ENCODE results near the gene CFAP70. TPM values are rescaled to one million over a fixed set of nuclear protein-coding genes. Genes with fewer than 3 reads are reported as not detected.
"Not testable (repeated sequence)": the region's sequence is repeated elsewhere in the genome, so short reads cannot be mapped to it uniquely, and the experiment has no call there.

The CFAP70 gene
- total RNA-seq, 2 experiments from 2014 or later: 0.33 to 0.80 TPM

DNA sequence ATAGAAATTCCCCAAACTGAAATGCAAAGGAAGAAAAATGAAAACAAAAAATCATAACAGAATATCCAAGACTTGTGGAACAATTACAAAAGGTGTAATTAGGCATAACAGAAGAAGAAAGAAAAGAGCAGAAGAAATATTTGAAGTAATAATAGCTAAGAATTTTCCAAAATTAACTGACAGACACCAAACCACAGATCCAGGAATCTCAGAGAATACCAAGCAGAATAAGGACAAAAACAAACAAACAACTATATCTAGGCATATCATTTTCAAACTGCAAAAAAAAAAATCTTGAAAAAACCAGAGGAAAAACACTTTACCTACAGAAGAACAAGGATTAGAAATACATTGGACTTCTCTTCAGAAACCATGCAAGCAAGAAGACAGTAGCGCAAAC lies 25.5 kb downstream of the CFAP70 start:
- no peak overlapping the region for H3K27ac Mint-ChIP-seq
- ChIA-PET CTCF (no interaction called here), POLR2A (no interaction called here)
- no peaks in the 10 kb centered on the region for H3K36me3 Mint-ChIP-seq
- no peaks in the 10 kb centered on the region for H3K9me3 Mint-ChIP-seq
- no peak for DNase-seq
- intact Hi-C loops (cut with micrococcal nuclease): no loop called here
- H3K27me3 Mint-ChIP-seq: no peaks in the 10 kb centered on the region
- no peaks in the 10 kb centered on the region for H3K4me1 Mint-ChIP-seq (ENCODE audit: low read depth)
- H3K4me3 Mint-ChIP-seq: no peak overlapping the region

DNA sequence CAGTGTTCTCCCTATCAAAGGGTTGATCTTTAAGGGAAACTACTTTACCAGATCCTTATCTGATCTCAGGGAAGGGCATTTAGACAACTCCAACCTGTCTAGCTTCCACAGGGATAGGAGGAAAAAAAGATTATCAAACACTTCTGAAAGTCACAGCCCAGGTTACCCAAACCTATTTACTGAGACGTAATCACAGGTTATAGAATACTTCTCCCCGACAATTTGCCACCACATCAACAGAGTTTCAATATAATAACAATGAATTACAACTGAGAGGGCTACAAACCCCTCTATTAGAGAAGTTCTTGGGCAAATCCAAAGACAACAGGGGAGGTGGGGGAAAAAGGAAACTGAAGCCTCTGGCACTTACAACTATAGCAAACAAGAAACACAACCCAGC lies 26.3 kb downstream of the CFAP70 start:
- Mint-ChIP-seq H3K4me3 (no peak overlapping the region), H3K27ac (no peak overlapping the region), H3K4me1 (ENCODE audit: low read depth) (no peaks in the 10 kb centered on the region), H3K36me3 (no peaks in the 10 kb centered on the region), H3K9me3 (no peaks in the 10 kb centered on the region), H3K27me3 (no peaks in the 10 kb centered on the region)
- POLR2A ChIA-PET: no interaction called here
- intact Hi-C loops (cut with micrococcal nuclease): no loop called here
- DNase-seq: no peak
- CTCF ChIA-PET: no interaction called here

DNA sequence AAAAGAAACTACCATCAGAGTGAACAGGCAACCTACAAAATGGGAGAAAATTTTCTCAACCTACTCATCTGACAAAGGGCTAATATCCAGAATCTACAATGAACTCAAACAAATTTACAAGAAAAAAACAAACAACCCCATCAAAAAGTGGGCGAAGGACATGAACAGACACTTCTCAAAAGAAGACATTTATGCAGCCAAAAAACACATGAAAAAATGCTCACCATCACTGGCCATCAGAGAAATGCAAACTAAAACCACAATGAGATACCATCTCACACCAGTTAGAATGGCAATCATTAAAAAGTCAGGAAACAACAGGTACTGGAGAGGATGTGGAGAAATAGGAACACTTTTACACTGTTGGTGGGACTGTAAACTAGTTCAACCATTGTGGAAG lies 30.1 kb downstream of the CFAP70 start:
- H3K27ac Mint-ChIP-seq: not testable (repeated sequence)

DNA sequence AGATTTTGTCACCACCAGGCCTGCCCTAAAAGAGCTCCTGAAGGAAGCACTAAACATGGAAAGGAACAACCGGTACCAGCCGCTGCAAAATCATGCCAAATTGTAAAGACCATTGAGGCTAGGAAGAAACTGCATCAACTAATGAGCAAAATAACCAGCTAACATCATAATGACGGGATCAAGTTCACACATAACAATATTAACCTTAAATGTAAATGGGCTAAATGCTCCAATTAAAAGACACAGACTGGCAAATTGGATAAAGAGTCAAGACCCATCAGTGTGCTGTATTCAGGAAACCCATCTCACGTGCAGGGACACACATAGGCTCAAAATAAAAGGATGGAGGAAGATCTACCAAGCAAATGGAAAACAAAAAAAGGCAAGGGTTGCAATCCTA lies 33.4 kb downstream of the CFAP70 start:
- POLR2A ChIA-PET, H3K4me3 Mint-ChIP-seq: not testable (repeated sequence)

More for the DNA sequence above, 30.1 kb downstream of the CFAP70 start:
- intact Hi-C loops (cut with micrococcal nuclease); H3K27me3 Mint-ChIP-seq; DNase-seq; H3K36me3 Mint-ChIP-seq; H3K4me3 Mint-ChIP-seq; POLR2A ChIA-PET; H3K4me1 Mint-ChIP-seq (ENCODE audit: low read depth); CTCF ChIA-PET; H3K9me3 Mint-ChIP-seq: not testable (repeated sequence)

DNA sequence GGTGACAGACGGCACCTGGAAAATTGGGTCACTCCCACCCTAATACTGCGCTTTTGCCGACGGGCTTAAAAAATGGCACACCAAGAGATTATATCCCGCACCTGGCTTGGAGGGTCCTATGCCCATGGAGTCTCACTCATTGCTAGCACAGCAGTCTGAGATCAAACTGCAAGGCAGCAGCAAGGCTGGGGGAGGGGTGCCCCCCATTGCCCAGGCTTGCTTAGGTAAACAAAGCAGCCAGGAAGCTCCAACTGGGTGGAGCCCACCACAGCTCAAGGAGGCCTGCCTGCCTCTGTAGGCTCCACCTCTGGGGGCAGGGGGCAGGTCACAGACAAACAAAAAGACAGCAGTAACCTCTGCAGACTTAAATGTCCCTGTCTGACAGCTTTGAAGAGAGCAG lies 35.1 kb downstream of the CFAP70 start:
- H3K9me3 Mint-ChIP-seq; H3K27me3 Mint-ChIP-seq; intact Hi-C loops (cut with micrococcal nuclease); H3K4me1 Mint-ChIP-seq (ENCODE audit: low read depth); H3K36me3 Mint-ChIP-seq; CTCF ChIA-PET; H3K27ac Mint-ChIP-seq; POLR2A ChIA-PET; H3K4me3 Mint-ChIP-seq; DNase-seq: not testable (repeated sequence)

More for the DNA sequence above, 33.4 kb downstream of the CFAP70 start:
- CTCF ChIA-PET; intact Hi-C loops (cut with micrococcal nuclease); H3K27ac Mint-ChIP-seq; H3K27me3 Mint-ChIP-seq; DNase-seq; H3K36me3 Mint-ChIP-seq; H3K9me3 Mint-ChIP-seq; H3K4me1 Mint-ChIP-seq (ENCODE audit: low read depth): not testable (repeated sequence)

DNA sequence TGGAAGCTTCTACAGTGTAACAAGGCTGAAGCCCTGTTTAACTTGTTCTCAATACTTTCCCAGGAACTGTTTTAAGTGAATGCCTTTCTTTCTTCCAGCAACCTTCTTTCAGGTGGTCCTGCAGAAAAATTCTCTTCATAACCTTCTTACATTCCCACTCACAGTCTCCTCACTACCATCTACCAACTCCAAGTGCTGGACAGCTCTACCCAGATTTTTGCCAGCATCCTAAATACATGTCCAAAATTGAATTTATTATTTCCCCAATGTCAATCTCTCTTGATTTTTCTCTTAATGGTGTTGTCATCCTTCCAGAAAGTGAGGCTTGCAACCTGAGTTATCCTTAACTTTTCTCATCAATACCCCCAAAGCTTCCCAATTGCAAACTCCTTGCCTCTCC lies 48.2 kb downstream of the CFAP70 start:
- Mint-ChIP-seq H3K36me3 (peaks cover 8% of the 10 kb centered on the region), H3K4me3 (no peak overlapping the region), H3K27ac (no peak overlapping the region), H3K4me1 (ENCODE audit: low read depth) (no peaks in the 10 kb centered on the region), H3K27me3 (no peaks in the 10 kb centered on the region), H3K9me3 (peaks cover 16% of the 10 kb centered on the region)
- POLR2A ChIA-PET: no interaction called here
- intact Hi-C loops (cut with micrococcal nuclease): no loop called here
- DNase-seq: no peak
- CTCF ChIA-PET: no interaction called here

DNA sequence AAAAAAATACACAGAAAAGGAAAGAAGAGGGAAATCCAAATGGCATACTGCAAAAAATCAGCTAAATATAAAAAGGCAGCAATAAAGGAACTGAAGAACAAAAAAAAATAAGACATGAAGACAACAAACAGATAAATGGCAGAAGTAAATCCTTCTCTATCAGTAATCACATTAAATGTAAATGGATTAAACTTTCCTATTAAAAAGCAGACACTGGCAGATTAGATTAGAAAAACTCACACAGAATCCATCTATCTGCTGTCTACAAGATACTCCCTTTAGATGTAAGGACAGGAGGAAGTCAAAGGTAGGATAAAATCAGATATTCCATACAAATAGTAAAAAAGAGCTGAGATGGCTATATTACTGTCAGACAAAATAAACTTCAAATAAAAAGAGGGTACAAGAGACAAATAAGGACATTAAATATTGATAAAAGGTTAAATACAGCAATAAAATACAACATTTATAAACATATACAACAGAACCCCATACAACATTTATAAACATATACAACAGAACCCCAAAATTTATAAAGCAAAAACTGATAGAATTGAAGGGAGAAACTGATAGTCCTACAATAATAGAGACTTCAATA lies 51.4 kb downstream of the CFAP70 start:
- DNase-seq: no peak
- intact Hi-C loops (cut with micrococcal nuclease): no loop called here
- ChIA-PET POLR2A (no interaction called here), CTCF (no interaction called here)
- peaks cover 11% of the 10 kb centered on the region for H3K36me3 Mint-ChIP-seq
- no peaks in the 10 kb centered on the region for H3K27me3 Mint-ChIP-seq
- H3K9me3 Mint-ChIP-seq: peaks cover 16% of the 10 kb centered on the region
- no peaks in the 10 kb centered on the region for H3K4me1 Mint-ChIP-seq (ENCODE audit: low read depth)
- H3K4me3 Mint-ChIP-seq: no peak overlapping the region
- H3K27ac Mint-ChIP-seq: no peak overlapping the region

DNA sequence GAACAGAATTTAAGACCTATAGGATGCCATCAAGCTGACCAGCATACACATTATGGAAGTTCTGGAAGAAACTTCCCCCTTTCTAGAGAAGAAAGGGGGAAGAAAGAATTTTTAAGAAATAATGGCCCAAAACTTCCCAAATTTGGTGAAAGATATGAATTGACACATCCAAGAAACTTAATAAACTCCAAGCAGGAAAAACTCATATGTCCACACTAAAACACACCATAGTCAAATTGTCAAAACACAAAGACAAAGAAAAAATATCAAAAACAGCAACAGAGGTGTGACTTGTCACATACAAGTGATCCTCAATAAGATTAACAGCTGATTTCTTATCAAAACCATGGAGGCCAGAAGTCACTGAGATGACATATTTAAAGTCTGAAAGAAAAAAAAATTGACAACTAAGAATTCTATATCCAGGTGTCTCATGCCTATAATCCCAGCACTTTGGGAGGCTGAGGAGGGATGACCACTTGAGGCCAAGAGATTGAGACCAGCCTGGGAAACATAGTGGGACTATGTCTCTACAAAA lies 52.4 kb downstream of the CFAP70 start:
- intact Hi-C loops (cut with micrococcal nuclease): no loop called here
- peaks cover 16% of the 10 kb centered on the region for H3K9me3 Mint-ChIP-seq
- ChIA-PET CTCF (interaction anchor here (0.7 kb wide), 1 partner anchor 897 kb away, joined by 3 read pairs; no protein-coding TSS in a partner anchor), POLR2A (no interaction called here)
- DNase-seq: no peak
- H3K4me1 Mint-ChIP-seq (ENCODE audit: low read depth): no peaks in the 10 kb centered on the region
- H3K27ac Mint-ChIP-seq: no peak overlapping the region
- H3K4me3 Mint-ChIP-seq: no peak overlapping the region
- no peaks in the 10 kb centered on the region for H3K27me3 Mint-ChIP-seq
- H3K36me3 Mint-ChIP-seq: peaks cover 11% of the 10 kb centered on the region

DNA sequence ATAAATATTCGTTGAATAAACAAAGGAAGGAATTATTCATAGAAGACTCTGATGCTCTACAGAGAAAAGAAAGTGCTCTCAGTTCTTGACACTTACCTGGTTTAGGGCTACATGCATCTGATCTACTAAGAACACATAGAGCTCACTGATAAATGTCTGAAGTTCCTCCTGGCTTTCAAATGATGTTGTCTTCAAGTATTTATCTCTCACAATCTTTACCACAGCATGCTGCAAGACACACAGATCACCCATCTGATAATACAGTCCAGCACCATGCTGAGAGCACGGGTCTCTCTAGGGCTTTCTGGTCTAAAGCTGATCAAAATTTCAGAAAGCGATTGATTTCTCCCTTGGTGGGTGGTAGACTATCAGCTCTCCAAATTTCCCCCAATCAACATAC lies 61.7 kb downstream of the CFAP70 start:
- ChIA-PET POLR2A (no interaction called here), CTCF (interaction anchor here (1.2 kb wide), 1 partner anchor 33 kb away, joined by 3 read pairs; no protein-coding TSS in a partner anchor)
- intact Hi-C loops (cut with micrococcal nuclease): no loop called here
- Mint-ChIP-seq H3K36me3 (no peaks in the 10 kb centered on the region), H3K9me3 (no peaks in the 10 kb centered on the region), H3K27ac (no peak overlapping the region), H3K27me3 (peaks cover 1% of the 10 kb centered on the region), H3K4me3 (no peak overlapping the region), H3K4me1 (ENCODE audit: low read depth) (peaks cover 7% of the 10 kb centered on the region)
- no peak for DNase-seq

DNA sequence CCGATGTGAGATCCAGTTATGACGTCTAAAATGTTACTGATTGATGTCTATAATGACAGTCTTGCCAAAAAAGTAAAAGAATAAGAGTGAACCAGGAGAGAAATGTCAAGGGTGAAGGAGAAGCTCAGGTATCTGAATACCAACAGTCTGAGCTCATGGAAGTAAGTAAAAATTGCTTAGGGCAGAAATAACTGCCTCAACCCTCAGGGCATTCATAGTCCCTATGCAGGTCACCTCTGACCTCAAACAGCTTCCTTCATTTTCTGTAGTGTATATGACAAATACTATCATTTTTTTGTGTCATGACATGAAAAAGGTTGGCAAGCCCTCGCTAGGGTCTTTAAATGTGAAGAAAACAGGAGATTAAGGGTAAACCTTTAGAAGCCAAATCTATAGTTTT lies 65.2 kb downstream of the CFAP70 start:
- intact Hi-C loops (cut with micrococcal nuclease): no loop called here
- Mint-ChIP-seq H3K4me3 (no peak overlapping the region), H3K9me3 (no peaks in the 10 kb centered on the region)

DNA sequence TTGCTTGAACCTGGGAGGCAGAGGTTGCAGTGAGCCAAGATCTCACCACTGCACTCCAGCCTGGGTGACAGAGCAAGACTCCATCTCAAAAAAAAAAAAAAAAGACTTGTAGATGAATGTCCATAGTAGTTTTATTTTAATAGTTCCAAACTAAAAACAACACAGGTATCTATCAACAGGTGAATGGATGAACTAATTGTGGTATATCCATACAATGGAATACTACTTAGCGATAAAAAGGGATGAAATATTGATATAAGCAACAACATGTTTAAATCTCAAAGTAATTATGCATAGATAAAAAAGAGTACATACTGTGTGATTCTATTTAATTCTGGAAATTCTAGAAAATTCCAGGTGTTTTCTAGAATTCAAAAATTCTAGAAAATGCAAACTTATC lies 68.7 kb downstream of the CFAP70 start:
- Mint-ChIP-seq H3K27me3 (no peaks in the 10 kb centered on the region), H3K27ac (no peak overlapping the region), H3K9me3 (no peaks in the 10 kb centered on the region), H3K4me1 (ENCODE audit: low read depth) (no peaks in the 10 kb centered on the region), H3K36me3 (peaks cover 12% of the 10 kb centered on the region), H3K4me3 (no peak overlapping the region)
- ChIA-PET POLR2A (no interaction called here), CTCF (no interaction called here)
- DNase-seq: no peak
- intact Hi-C loops (cut with micrococcal nuclease): no loop called here

More for the DNA sequence above, 65.2 kb downstream of the CFAP70 start:
- no peak for DNase-seq
- H3K27me3 Mint-ChIP-seq: no peaks in the 10 kb centered on the region
- H3K4me1 Mint-ChIP-seq (ENCODE audit: low read depth): peaks cover 7% of the 10 kb centered on the region
- peaks cover 12% of the 10 kb centered on the region for H3K36me3 Mint-ChIP-seq
- H3K27ac Mint-ChIP-seq: no peak overlapping the region
- POLR2A ChIA-PET: no interaction called here
- CTCF ChIA-PET: no interaction called here

DNA sequence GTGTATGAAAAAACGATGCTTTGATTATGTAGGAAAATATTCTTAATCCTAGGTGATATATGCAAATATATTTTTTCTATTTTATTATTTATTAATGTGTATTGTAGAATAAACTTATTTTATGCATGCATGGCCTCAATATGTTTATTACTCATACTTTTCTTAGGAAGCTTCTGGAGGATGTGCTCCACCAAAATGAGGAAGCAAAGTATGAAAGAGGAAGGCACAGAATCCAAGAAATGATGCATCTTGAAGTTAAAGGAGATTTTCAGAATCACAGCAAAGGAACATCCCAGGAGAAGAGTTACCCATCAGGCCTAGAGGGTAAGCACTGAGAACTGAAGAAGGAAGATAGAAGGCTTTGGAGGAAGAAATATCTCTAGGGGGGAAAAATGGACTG lies 71.2 kb downstream of the CFAP70 start:
- Mint-ChIP-seq H3K4me1 (ENCODE audit: low read depth) (no peaks in the 10 kb centered on the region), H3K36me3 (peaks cover 12% of the 10 kb centered on the region), H3K27me3 (no peaks in the 10 kb centered on the region), H3K4me3 (no peak overlapping the region), H3K9me3 (no peaks in the 10 kb centered on the region), H3K27ac (no peak overlapping the region)
- intact Hi-C loops (cut with micrococcal nuclease): no loop called here
- POLR2A ChIA-PET: no interaction called here
- CTCF ChIA-PET: interaction anchor here (1.0 kb wide), 1 partner anchor 23 kb away, joined by 3 read pairs; no protein-coding TSS in a partner anchor
- no peak for DNase-seq

DNA sequence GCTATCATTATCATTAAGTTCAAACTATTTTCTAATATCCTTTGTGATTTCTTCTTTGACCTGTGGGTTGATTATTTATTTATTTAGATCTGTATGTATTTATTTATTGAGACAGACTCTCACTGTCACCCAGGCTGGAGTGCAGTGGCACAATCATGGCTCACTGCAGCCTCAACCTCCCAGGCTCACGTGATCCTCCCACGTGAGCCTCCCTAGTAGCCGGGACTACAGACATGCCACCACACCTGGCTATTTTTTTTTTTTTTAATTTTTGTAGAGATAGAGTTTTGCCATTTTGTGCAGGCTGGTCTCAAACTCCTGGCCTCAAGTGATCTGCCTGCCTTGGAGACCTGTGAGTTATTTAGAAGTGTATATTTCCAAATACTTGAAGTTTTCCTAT lies 77.6 kb downstream of the CFAP70 start:
- intact Hi-C loops (cut with micrococcal nuclease): no loop called here
- Mint-ChIP-seq H3K4me1 (ENCODE audit: low read depth) (no peaks in the 10 kb centered on the region), H3K4me3 (no peak overlapping the region), H3K36me3 (no peaks in the 10 kb centered on the region), H3K27ac (no peak overlapping the region), H3K27me3 (no peaks in the 10 kb centered on the region), H3K9me3 (no peaks in the 10 kb centered on the region)
- ChIA-PET POLR2A (no interaction called here), CTCF (no interaction called here)
- no peak for DNase-seq
